Panc1 (cell line): ENCODE data around the gene CYP39A1.

ENCODE experiments used
- POLR2AphosphoS5 ChIP-seq: IDR thresholded peaks from 2 replicates; pipeline ENCODE4 v1.6.1; 2012; ENCODE audit warnings: mild to moderate bottlenecking, low read depth, low read length, moderate library complexity
- SIN3A ChIP-seq: IDR thresholded peaks from 2 replicates; pipeline ENCODE4 v1.6.1; 2012; ENCODE audit warnings: low read depth, mild to moderate bottlenecking, low read length, moderate library complexity, borderline replicate concordance; ENCODE audit not compliant: insufficient read depth
- TF ChIP-seq, protein P1 (sequence below): fragments of 450-650 bp; IDR thresholded peaks from 2 replicates; pipeline ENCODE4 v1.5.1; 2017; ENCODE audit warnings: mild to moderate bottlenecking

DNA sequence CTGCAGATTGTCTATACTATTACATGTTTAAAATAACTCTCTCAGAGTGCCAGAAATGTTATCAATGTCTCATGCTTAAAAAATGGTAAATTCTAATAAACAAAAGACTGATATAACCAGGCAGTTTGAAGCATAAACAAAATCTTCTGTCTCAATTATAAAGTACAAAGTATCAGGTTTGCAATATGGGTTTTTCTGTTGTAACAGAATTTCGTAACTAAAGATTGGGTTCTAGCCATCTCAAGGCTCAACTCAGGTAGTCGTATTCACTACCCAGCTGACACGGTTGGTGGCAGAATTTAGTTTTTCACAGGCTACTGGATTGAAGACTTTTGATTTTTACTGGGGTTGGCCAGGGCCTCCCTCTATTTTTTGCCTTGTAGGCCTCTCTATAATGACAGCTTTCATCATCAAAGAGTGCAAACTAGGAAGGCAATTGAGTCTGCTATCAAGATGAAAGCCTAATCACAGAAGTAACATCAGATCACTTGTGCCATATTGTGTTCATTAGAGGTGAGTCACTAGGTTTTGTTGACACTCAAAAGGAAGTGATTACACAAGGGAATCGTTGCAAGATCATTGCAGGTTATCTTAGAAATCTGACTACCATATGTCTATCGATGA is 3.6 kb downstream of the CYP39A1 start:
- TF ChIP-seq, protein P1, sequence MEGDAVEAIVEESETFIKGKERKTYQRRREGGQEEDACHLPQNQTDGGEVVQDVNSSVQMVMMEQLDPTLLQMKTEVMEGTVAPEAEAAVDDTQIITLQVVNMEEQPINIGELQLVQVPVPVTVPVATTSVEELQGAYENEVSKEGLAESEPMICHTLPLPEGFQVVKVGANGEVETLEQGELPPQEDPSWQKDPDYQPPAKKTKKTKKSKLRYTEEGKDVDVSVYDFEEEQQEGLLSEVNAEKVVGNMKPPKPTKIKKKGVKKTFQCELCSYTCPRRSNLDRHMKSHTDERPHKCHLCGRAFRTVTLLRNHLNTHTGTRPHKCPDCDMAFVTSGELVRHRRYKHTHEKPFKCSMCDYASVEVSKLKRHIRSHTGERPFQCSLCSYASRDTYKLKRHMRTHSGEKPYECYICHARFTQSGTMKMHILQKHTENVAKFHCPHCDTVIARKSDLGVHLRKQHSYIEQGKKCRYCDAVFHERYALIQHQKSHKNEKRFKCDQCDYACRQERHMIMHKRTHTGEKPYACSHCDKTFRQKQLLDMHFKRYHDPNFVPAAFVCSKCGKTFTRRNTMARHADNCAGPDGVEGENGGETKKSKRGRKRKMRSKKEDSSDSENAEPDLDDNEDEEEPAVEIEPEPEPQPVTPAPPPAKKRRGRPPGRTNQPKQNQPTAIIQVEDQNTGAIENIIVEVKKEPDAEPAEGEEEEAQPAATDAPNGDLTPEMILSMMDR, result no peak
- TF ChIP-seq SIN3A, result no peak
- no peak for TF ChIP-seq POLR2AphosphoS5
